ENCODE measurements around the gene ECT2.
"Not testable (repeated sequence)": the region's sequence is repeated elsewhere in the genome, so short reads cannot be mapped to it uniquely, and the experiment has no call there.

Gene ECT2, protein sequence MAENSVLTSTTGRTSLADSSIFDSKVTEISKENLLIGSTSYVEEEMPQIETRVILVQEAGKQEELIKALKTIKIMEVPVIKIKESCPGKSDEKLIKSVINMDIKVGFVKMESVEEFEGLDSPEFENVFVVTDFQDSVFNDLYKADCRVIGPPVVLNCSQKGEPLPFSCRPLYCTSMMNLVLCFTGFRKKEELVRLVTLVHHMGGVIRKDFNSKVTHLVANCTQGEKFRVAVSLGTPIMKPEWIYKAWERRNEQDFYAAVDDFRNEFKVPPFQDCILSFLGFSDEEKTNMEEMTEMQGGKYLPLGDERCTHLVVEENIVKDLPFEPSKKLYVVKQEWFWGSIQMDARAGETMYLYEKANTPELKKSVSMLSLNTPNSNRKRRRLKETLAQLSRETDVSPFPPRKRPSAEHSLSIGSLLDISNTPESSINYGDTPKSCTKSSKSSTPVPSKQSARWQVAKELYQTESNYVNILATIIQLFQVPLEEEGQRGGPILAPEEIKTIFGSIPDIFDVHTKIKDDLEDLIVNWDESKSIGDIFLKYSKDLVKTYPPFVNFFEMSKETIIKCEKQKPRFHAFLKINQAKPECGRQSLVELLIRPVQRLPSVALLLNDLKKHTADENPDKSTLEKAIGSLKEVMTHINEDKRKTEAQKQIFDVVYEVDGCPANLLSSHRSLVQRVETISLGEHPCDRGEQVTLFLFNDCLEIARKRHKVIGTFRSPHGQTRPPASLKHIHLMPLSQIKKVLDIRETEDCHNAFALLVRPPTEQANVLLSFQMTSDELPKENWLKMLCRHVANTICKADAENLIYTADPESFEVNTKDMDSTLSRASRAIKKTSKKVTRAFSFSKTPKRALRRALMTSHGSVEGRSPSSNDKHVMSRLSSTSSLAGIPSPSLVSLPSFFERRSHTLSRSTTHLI

DNA sequence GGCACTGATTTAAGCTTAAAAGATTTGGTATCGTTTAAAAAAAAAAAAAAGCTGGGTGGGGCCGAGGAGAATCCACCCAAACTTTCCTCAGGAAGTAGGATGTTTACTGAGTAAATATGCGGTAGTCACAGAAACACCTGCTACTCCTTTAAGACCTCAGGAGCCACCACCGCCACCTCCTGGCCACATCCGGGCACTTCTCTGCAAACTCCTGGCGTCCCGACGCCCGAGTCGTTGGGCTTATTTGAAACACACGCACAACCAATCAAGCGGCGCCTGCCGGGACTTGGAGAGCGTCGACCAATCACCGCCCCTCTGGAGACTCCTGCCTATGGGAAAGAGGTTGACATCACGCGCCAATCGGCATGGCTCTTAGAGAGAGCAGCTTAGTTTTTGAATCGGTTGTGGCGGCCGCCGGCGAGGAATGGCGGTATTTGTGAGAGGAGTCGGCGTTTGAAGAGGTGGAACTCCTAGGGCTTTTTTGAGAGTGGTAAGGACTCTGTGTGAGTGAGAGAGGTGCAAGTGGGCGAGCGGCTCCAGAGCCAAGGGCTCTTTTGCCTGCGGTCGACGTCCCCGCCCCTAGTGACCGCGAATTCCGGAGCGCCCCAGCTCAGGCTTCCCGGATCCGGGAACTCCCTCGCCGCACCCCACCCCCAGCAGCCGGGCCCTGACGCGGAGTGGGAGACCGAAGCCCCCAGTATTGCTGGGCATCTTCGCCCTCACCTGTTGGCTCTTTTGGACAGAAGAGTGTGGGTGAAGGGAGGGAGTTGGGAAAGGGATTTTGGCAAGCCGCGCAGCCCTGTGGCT, at the start of gene ECT2:
Gene ECT2, plus strand, starts transcription at position 359 of the 807 bp plus-strand sequence. CDS start 3,805 bp downstream, outside the sequence.
- H3K27me3 ChIP-seq (ENCODE audit: insufficient read depth, low read depth, severe bottlenecking), result no peaks in the 10 kb centered on the region
- H3K4me3 ChIP-seq (ENCODE audit: low read depth, low read length), result peak within 1 kb of the TSS; percentile 100
- peak; percentile 67 for TF ChIP-seq CTCF (IDR thresholded peaks at IDR 0.05; ENCODE audit: low read depth, low read length)
- H3K27ac ChIP-seq, result peak within 1 kb of the TSS; percentile 95
- H3K9me3 ChIP-seq (ENCODE audit: severe bottlenecking), result no peaks in the 10 kb centered on the region
- peaks cover 31% of the 10 kb centered on the region for H3K36me3 ChIP-seq
- DNase-seq, result peak; percentile 98

- no peaks in the 10 kb centered on the region for H3K27me3 ChIP-seq (ENCODE audit: insufficient read depth, low read depth, severe bottlenecking)
- no peak for DNase-seq
- no peak overlapping the region for H3K27ac ChIP-seq
- no peaks in the 10 kb centered on the region for H3K36me3 ChIP-seq
- TF ChIP-seq CTCF (IDR thresholded peaks at IDR 0.05; ENCODE audit: low read depth, low read length), result no peak
- H3K9me3 ChIP-seq (ENCODE audit: severe bottlenecking), result no peaks in the 10 kb centered on the region
- no peak overlapping the region for H3K4me3 ChIP-seq (ENCODE audit: low read depth, low read length)
Measured at GRCh38 chr3:172700936-172701455, 49.5 kb upstream of the ECT2 start.

- H3K4me3 ChIP-seq (ENCODE audit: low read depth, low read length), result no peak overlapping the region
Measured at GRCh38 chr3:172701751-172702150, 48.8 kb upstream of the ECT2 start.

DNA sequence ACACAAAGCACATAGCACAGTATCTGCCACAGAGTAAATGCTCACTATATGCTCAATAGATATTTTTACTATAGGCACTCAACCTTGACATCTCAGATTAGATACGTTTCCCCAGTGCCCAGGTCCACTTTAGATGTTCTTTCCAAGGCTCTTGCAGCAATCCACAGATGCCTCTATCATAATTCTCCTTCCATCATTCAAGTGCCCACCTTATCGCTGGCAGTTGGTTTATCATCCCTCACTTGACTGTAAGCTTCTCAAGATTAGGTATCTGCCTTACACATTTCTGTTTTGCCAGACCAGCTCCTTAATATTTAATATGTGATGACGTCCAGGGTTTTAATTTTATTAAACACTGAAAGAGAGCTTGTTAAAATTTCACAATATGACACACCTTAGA, 48.3 kb upstream of the ECT2 start:
- TF ChIP-seq CTCF (IDR thresholded peaks at IDR 0.05; ENCODE audit: low read depth, low read length), result no peak
- DNase-seq, result no peak
- no peaks in the 10 kb centered on the region for H3K36me3 ChIP-seq
- H3K27me3 ChIP-seq (ENCODE audit: insufficient read depth, low read depth, severe bottlenecking), result no peaks in the 10 kb centered on the region
- no peak overlapping the region for H3K27ac ChIP-seq
- H3K4me3 ChIP-seq (ENCODE audit: low read depth, low read length), result no peak overlapping the region
- no peaks in the 10 kb centered on the region for H3K9me3 ChIP-seq (ENCODE audit: severe bottlenecking)

More at GRCh38 chr3:172701751-172702150, 48.8 kb upstream of the ECT2 start:
- no peak for DNase-seq
- no peak for TF ChIP-seq CTCF (IDR thresholded peaks at IDR 0.05; ENCODE audit: low read depth, low read length)
- H3K27ac ChIP-seq, result no peak overlapping the region
- H3K9me3 ChIP-seq (ENCODE audit: severe bottlenecking), result no peaks in the 10 kb centered on the region
- no peaks in the 10 kb centered on the region for H3K36me3 ChIP-seq
- H3K27me3 ChIP-seq (ENCODE audit: insufficient read depth, low read depth, severe bottlenecking), result no peaks in the 10 kb centered on the region

DNA sequence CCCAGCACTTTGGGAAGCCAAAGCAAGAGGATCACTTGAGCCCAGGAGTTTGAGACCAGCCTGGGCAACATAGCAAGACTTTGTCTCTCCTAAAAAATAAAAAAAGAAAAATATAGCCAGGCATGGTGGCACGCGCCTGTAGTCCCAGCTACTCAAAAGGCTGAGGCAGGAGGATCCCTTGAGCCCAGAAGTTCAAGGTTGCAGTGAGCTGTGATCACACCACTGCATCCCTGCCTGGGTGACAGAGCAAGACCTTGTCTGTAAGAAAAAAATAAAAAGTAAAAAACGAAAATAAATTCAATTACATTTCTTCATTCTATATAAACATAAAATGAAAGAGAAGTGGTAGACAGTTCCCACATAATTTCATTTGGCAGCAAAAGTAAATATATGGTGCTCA, 47.8 kb upstream of the ECT2 start:
- not testable (repeated sequence) for DNase-seq, H3K36me3 ChIP-seq

More for the DNA sequence above, 47.8 kb upstream of the ECT2 start:
- not testable (repeated sequence) for H3K27me3 ChIP-seq (ENCODE audit: insufficient read depth, low read depth, severe bottlenecking); H3K4me3 ChIP-seq (ENCODE audit: low read depth, low read length); H3K27ac ChIP-seq; H3K9me3 ChIP-seq (ENCODE audit: severe bottlenecking)

All from WERI-Rb-1 (cell line).